ENCODE measurements around the gene PBX4.

PBX4 gene

DNA sequence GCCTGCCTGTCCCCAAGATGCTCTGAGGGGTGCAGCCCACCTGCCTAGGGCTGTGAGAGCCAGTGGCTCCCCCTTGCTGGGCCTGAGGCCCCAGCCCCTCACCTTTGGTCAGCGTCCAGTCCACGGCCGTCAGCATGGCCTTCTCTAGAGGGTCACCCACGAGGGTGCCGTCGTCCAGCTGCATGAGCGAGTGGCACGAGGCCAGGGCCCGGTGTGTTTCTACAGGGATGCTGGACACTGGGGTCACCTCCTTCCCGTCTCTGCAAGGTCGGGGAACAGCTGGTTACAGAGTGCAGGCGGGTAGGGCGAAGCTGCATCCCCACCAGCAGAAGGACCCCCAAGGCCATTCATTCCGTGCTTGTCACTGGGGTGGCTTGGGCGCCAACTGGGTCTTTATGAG, 36.0 kb upstream of the PBX4 start:
- no peak for ATAC-seq (replicated peaks)
- Mint-ChIP-seq H3K36me3 (peaks cover 58 to 68% of the 10 kb centered on the region in 2 donors), H3K4me3 (no peak overlapping the region), H3K27me3 (no peaks in the 10 kb centered on the region), H3K9me3 (no peaks in the 10 kb centered on the region), H3K4me1 (peaks cover 6% of the 10 kb centered on the region in 2 donors), H3K27ac (no peak overlapping the region)
- no peak for DNase-seq

GRCh38 chr19:19653597-19654147, 35.2 kb upstream of the PBX4 start:
- Mint-ChIP-seq H3K36me3 (peaks cover 61 to 69% of the 10 kb centered on the region in 2 donors), H3K4me3 (no peak overlapping the region), H3K27me3 (no peaks in the 10 kb centered on the region), H3K27ac (peak overlapping the region; percentile 62), H3K4me1 (peaks cover 6 to 11% of the 10 kb centered on the region in 2 donors), H3K9me3 (no peaks in the 10 kb centered on the region)
- no peak for ATAC-seq (replicated peaks)
- DNase-seq = no peak

DNA sequence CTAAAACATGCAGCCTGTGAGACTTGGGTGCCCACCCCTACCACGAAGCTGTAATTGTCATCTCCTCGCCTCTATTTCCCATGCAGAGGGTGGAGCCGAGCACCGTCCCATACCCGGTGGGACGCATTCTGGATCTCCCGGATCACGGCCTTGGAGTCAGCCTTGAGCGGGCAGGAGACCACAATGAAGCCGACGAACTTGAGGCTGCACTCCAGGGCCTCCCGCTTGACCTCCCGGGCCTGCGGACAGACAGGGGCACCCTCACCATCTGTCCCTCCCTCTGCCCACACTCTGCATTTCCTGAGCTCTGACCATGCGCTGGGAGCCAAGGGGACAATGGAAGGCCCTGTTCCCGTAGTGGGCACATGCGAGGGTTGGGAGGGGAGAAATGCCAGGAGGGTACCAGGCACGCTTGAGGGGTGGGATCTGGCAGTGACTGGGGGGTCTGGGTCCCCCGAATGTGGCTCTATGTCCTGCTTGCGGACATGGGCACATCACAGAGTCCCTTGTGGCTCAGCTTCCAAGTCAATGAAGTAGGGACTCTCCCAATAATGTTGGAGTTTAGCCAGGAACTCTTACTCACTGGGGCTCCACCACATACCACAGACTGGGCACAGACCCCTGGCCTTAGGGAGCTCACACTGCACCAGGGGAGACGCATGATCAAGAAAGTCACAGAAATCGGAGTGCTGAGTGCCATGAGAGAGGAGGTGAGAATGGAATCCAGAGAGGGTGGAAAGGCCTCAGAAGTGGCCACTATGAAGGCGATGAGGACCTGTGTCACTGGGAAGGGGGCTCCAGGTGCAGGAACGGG, 34.2 kb upstream of the PBX4 start:
- H3K4me3 Mint-ChIP-seq = no peak overlapping the region
- peaks cover 57 to 69% of the 10 kb centered on the region in 2 donors for H3K36me3 Mint-ChIP-seq
- no peaks in the 10 kb centered on the region for H3K27me3 Mint-ChIP-seq
- DNase-seq (no peak), ATAC-seq (replicated peaks) (no peak)
- peaks cover 6 to 11% of the 10 kb centered on the region in 2 donors for H3K4me1 Mint-ChIP-seq
- H3K27ac Mint-ChIP-seq = no peak overlapping the region
- no peaks in the 10 kb centered on the region for H3K9me3 Mint-ChIP-seq

GRCh38 chr19:19651076-19651475, 32.6 kb upstream of the PBX4 start:
- H3K36me3 Mint-ChIP-seq = peaks cover 57 to 65% of the 10 kb centered on the region in 2 donors
- no peaks in the 10 kb centered on the region for H3K9me3 Mint-ChIP-seq
- DNase-seq (no peak), ATAC-seq (replicated peaks) (no peak)
- peak overlapping the region; percentile 59 for H3K27ac Mint-ChIP-seq
- no peak overlapping the region for H3K4me3 Mint-ChIP-seq
- no peaks in the 10 kb centered on the region for H3K27me3 Mint-ChIP-seq
- H3K4me1 Mint-ChIP-seq = peaks cover 5 to 10% of the 10 kb centered on the region in 2 donors

GRCh38 chr19:19650331-19650730, 31.8 kb upstream of the PBX4 start:
- Mint-ChIP-seq H3K36me3 (peaks cover 59 to 66% of the 10 kb centered on the region in 2 donors), H3K4me3 (no peak overlapping the region), H3K27me3 (no peaks in the 10 kb centered on the region), H3K27ac (peak overlapping the region; percentile 80), H3K9me3 (no peaks in the 10 kb centered on the region), H3K4me1 (peaks cover 5 to 12% of the 10 kb centered on the region in 2 donors)
- DNase-seq (no peak), ATAC-seq (replicated peaks) (no peak)

DNA sequence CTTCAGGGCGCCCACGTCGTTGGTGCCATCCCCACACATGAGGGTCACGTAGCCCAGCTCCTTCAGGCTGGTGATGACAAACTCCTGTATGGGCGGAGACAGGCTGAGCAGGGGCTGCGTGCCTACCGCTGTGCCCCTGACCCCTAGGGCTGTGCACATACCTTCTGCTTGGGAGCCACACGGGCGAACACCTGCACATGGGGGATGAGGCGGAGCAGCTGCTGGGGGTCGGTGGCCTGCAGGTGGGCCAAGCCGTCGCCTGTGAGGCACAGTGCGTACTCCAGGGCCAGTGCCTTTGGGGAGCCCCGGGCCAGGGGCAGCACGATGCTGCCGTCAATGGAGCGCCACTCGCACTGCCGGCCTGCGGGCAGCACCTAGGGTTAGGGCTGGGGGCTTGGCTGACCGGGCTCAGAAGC, 31.1 kb upstream of the PBX4 start:
- Mint-ChIP-seq H3K9me3 (no peaks in the 10 kb centered on the region), H3K4me3 (no peak overlapping the region), H3K36me3 (peaks cover 56 to 67% of the 10 kb centered on the region in 2 donors), H3K27me3 (no peaks in the 10 kb centered on the region), H3K27ac (peak overlapping the region; percentile 78), H3K4me1 (peaks cover 5 to 12% of the 10 kb centered on the region in 2 donors)
- ATAC-seq (replicated peaks) (no peak), DNase-seq (no peak)

DNA sequence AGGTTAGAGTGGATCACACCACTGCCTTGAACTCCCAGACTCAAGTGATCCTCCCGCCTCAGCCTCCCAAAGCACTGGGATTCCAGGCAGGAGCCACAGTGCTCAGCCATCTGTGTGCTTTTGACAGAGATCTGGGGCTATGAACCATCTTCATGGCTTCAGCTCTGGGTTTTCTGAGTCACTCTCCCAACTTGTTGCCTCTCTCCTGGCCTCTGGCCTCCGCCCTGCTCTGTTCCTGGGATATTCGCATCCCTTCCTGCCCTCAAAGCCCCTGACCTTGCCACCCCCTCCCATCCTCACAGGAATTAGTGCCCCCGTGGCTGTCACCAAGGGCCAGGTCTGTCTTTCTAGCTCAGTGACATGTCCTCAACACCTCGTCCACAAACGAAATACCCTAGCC, 30.7 kb upstream of the PBX4 start:
- Mint-ChIP-seq H3K36me3 (peaks cover 53 to 69% of the 10 kb centered on the region in 2 donors), H3K4me3 (no peak overlapping the region), H3K9me3 (no peaks in the 10 kb centered on the region), H3K4me1 (peaks cover 10 to 12% of the 10 kb centered on the region in 2 donors), H3K27me3 (no peaks in the 10 kb centered on the region), H3K27ac (peak overlapping the region; percentile 78)
- ATAC-seq (replicated peaks) (no peak), DNase-seq (no peak)

- no peaks in the 10 kb centered on the region for H3K27me3 Mint-ChIP-seq
These were observed 28.7 kb upstream of the PBX4 start for GRCh38 chr19:19647037-19647835.

DNA sequence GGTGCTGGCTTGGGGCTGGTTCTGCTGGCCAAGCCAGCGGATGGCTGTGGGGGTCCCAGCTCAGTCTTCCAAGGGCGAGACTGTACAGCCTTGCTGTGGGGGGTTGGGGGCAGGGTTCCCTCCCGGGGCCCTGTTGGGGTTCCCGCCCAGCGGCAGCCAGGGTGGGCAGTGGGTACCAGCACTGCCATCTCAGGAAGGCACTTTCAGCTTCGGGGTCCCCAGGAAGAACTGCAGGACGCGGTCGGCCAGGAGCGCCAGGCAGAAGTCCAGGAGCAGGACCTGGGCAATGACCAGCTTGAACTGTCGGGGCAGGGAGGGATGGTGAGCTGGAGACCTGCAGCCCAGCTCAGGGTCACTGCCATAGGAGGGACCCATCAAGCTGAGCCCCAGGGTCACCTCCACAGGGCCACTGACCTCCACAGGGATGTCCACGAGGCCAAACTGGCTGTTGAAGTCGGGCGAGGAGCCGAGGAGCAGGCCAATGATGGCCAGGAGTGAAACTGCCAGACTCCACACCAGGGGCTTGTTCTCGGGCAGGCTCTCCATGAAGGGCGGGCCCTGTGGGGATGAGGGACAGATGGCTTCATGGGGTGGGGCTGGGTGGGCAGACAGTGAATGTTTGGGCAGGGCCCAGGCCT, 26.9 kb upstream of the PBX4 start:
- no peaks in the 10 kb centered on the region for H3K9me3 Mint-ChIP-seq
- peaks cover 41 to 52% of the 10 kb centered on the region in 2 donors for H3K36me3 Mint-ChIP-seq
- DNase-seq (no peak), ATAC-seq (replicated peaks) (no peak)
- peak overlapping the region; percentile 51 for H3K27ac Mint-ChIP-seq
- H3K4me1 Mint-ChIP-seq = peaks cover 15 to 35% of the 10 kb centered on the region in 2 donors
- no peak overlapping the region for H3K4me3 Mint-ChIP-seq
- H3K27me3 Mint-ChIP-seq = no peaks in the 10 kb centered on the region

More at GRCh38 chr19:19647037-19647835, 28.7 kb upstream of the PBX4 start:
- Mint-ChIP-seq H3K4me1 (peaks cover 14 to 26% of the 10 kb centered on the region in 2 donors), H3K9me3 (no peaks in the 10 kb centered on the region), H3K36me3 (peaks cover 49 to 60% of the 10 kb centered on the region in 2 donors), H3K27ac (peak overlapping the region; percentile 89), H3K4me3 (no peak overlapping the region)
- ATAC-seq (replicated peaks) (no peak), DNase-seq (no peak)

GRCh38 chr19:19644054-19644388, 25.5 kb upstream of the PBX4 start:
- Mint-ChIP-seq H3K9me3 (no peaks in the 10 kb centered on the region), H3K27ac (peak overlapping the region; percentile 99), H3K27me3 (no peaks in the 10 kb centered on the region), H3K4me3 (peak overlapping the region; percentile 99 to 100), H3K4me1 (peaks cover 18 to 35% of the 10 kb centered on the region in 2 donors), H3K36me3 (peaks cover 42 to 52% of the 10 kb centered on the region in 2 donors)
- ATAC-seq (replicated peaks) (no peak), DNase-seq (no peak)

DNA sequence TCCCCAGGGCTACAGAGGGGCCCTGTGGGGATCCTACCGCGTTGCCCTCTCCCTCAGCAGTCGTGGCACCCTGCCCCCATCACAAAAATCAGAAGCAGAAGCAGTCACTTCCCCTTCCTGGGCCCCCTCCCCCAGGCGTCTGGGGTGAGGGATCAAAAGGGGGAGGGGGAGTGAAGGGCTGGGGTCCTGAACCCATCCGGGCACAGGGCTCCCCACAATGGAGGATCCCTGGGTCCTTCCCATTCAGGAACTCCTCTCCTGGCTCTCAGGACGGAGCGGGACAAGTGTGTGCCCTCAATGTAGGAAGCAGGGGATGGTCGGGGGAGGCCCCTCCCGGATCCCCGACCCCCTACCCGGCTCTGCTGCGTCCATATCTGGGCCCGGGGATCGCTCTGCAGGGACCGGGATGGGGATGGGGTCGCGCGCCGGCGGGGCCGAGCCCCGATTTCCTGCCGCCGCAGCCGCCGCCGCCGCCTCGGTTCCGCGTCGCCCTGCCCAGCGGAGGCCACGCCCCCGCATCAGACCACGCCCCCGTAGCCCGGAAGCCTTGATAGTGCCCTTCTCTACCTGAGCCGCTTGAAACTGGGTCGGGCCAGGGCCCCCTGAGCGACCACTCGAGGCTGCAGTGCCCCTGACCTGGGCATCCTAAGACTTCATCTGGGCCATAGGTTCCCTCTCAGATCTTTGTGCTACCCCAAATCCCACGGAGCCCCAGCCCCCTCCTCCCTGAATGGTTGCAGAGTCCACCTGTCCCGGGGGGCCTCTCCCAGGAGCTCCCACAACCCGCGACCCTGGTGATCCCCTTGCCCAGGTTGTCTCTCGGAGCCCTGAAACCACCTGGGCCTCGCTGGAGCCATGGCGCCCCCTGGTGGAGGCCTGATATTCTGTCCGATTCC, 24.9 kb upstream of the PBX4 start, which contains the start of gene GMIP:
GMIP (minus strand) TSS at position 500 of the 896 bp plus-strand sequence; CDS start at position 372, 128 bp downstream.
- DNase-seq (peak; percentile 76), ATAC-seq (replicated peaks) (peak; percentile 85 to 88)
- Mint-ChIP-seq H3K4me3 (peak within 1 kb of the TSS; percentile 99 to 100), H3K36me3 (peaks cover 43 to 54% of the 10 kb centered on the region in 2 donors), H3K27me3 (no peaks in the 10 kb centered on the region), H3K27ac (peak within 1 kb of the TSS; percentile 99), H3K9me3 (no peaks in the 10 kb centered on the region), H3K4me1 (peaks cover 18 to 35% of the 10 kb centered on the region in 2 donors)

GRCh38 chr19:19642506-19643157, 24.1 kb upstream of the PBX4 start:
- Mint-ChIP-seq H3K27me3 (no peaks in the 10 kb centered on the region), H3K4me3 (peak overlapping the region; percentile 99 to 100), H3K36me3 (peaks cover 45 to 52% of the 10 kb centered on the region in 2 donors), H3K27ac (peak overlapping the region; percentile 99), H3K4me1 (peaks cover 18 to 35% of the 10 kb centered on the region in 2 donors), H3K9me3 (no peaks in the 10 kb centered on the region)
- ATAC-seq (replicated peaks) (peak; percentile 48 to 57), DNase-seq (peak; percentile 34)
